ENCODE measurements around the gene TGFA.

Gene TGFA

GRCh38 chr2:70412294-70413070, 141.1 kb downstream of the TGFA start:
- Mint-ChIP-seq H3K4me1 (ENCODE audit: low read depth) (no peaks in the 10 kb centered on the region), H3K27me3 (peaks cover 19% of the 10 kb centered on the region), H3K9me3 (no peaks in the 10 kb centered on the region), H3K36me3 (ENCODE audit: low read depth) (no peaks in the 10 kb centered on the region), H3K27ac (no peak overlapping the region), H3K4me3 (no peak overlapping the region)
- intact Hi-C loops (cut with micrococcal nuclease): no loop called here

- Mint-ChIP-seq H3K27me3 (peaks cover 26% of the 10 kb centered on the region), H3K9me3 (no peaks in the 10 kb centered on the region), H3K27ac (no peak overlapping the region), H3K4me3 (no peak overlapping the region), H3K36me3 (ENCODE audit: low read depth) (no peaks in the 10 kb centered on the region), H3K4me1 (ENCODE audit: low read depth) (no peaks in the 10 kb centered on the region)
- intact Hi-C loops (cut with micrococcal nuclease): no loop called here
Observed at GRCh38 chr2:70411483-70412125, 142.0 kb downstream of the TGFA start.

- H3K4me3 Mint-ChIP-seq: no peak overlapping the region
- H3K4me1 Mint-ChIP-seq (ENCODE audit: low read depth): peaks cover 5% of the 10 kb centered on the region
- H3K27me3 Mint-ChIP-seq: peaks cover 32% of the 10 kb centered on the region
- intact Hi-C loops (cut with micrococcal nuclease): no loop called here
- H3K36me3 Mint-ChIP-seq (ENCODE audit: low read depth): no peaks in the 10 kb centered on the region
- H3K27ac Mint-ChIP-seq: no peak overlapping the region
- H3K9me3 Mint-ChIP-seq: no peaks in the 10 kb centered on the region
Observed at GRCh38 chr2:70403267-70404053, 150.2 kb downstream of the TGFA start.

GRCh38 chr2:70400539-70400938, 153.1 kb downstream of the TGFA start:
- H3K36me3 Mint-ChIP-seq (ENCODE audit: low read depth): no peaks in the 10 kb centered on the region
- H3K27me3 Mint-ChIP-seq: peaks cover 28% of the 10 kb centered on the region
- peaks cover 5% of the 10 kb centered on the region for H3K4me1 Mint-ChIP-seq (ENCODE audit: low read depth)
- peak overlapping the region; percentile 20 for H3K27ac Mint-ChIP-seq
- intact Hi-C loops (cut with micrococcal nuclease): no loop called here
- no peaks in the 10 kb centered on the region for H3K9me3 Mint-ChIP-seq
- no peak overlapping the region for H3K4me3 Mint-ChIP-seq

- intact Hi-C loops (cut with micrococcal nuclease): no loop called here
- Mint-ChIP-seq H3K36me3 (ENCODE audit: low read depth) (no peaks in the 10 kb centered on the region), H3K27me3 (peaks cover 24% of the 10 kb centered on the region), H3K4me3 (no peak overlapping the region), H3K9me3 (no peaks in the 10 kb centered on the region), H3K4me1 (ENCODE audit: low read depth) (peaks cover 5% of the 10 kb centered on the region), H3K27ac (no peak overlapping the region)
Observed at GRCh38 chr2:70399046-70399445, 154.6 kb downstream of the TGFA start.

All from dendritic cell treated with granulocyte-macrophage colony-stimulating factor and Interleukin-4, amounts not matched to agents 40 ng/mL and 50 ng/mL, for 4 days (primary cell).